Measurements from ENCODE around the gene TMEM51. TPM values are rescaled to one million over a fixed set of nuclear protein-coding genes. Genes with fewer than 3 reads are reported as not detected.

TMEM51 gene
- total RNA-seq, 4 donors from 2014 or later = 6.4 to 12.2 (median 10.6) TPM

- H3K27ac ChIP-seq = no peak overlapping the region
- no peaks in the 10 kb centered on the region for H3K27me3 ChIP-seq
- H3K36me3 ChIP-seq = no peaks in the 10 kb centered on the region
- peaks cover 28% of the 10 kb centered on the region for H3K4me1 ChIP-seq
- H3K4me3 ChIP-seq = no peak overlapping the region
- DNase-seq (ENCODE audit: low spot score in 2 of 2) = no peak
- H3K9me3 ChIP-seq = no peaks in the 10 kb centered on the region
- whole genome bisulfite sequencing = 47% methylated on average over 9 of the region's 9 CpGs
- TF ChIP-seq, protein P1, sequence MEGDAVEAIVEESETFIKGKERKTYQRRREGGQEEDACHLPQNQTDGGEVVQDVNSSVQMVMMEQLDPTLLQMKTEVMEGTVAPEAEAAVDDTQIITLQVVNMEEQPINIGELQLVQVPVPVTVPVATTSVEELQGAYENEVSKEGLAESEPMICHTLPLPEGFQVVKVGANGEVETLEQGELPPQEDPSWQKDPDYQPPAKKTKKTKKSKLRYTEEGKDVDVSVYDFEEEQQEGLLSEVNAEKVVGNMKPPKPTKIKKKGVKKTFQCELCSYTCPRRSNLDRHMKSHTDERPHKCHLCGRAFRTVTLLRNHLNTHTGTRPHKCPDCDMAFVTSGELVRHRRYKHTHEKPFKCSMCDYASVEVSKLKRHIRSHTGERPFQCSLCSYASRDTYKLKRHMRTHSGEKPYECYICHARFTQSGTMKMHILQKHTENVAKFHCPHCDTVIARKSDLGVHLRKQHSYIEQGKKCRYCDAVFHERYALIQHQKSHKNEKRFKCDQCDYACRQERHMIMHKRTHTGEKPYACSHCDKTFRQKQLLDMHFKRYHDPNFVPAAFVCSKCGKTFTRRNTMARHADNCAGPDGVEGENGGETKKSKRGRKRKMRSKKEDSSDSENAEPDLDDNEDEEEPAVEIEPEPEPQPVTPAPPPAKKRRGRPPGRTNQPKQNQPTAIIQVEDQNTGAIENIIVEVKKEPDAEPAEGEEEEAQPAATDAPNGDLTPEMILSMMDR (IDR thresholded peaks at IDR 0.05) = no peak
- no peak for TF ChIP-seq EP300 (IDR thresholded peaks at IDR 0.05)
- TF ChIP-seq POLR2AphosphoS5 (IDR thresholded peaks at IDR 0.05) = no peak
- TF ChIP-seq POLR2A (IDR thresholded peaks at IDR 0.05) = no peak
Measured at GRCh38 chr1:15178571-15179484, 25.3 kb downstream of the TMEM51 start.

DNA sequence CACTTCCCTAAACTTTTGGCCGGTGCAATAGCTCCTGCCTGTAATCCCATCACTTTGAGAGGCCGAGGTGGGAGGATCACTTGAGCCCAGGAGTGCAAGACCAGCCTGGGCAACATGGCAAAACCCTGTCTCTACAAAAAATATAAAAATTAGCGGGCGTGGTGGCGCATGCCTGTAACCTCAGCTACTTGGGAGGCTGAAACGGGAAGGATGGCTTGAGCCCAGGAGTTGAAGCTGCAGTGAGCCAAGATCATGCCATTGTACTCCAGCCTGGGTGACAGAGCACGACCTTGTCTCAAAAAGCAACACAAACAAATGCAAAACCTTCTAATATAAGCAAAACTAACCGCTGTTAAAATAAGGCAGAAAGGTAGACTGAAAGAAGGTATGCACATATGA is 25.9 kb downstream of the TMEM51 start:
- Histone ChIP-seq H3K36me3 (no peaks in the 10 kb centered on the region), H3K4me3 (no peak overlapping the region), H3K4me1 (peaks cover 22% of the 10 kb centered on the region), H3K27ac (no peak overlapping the region), H3K27me3 (no peaks in the 10 kb centered on the region), H3K9me3 (no peaks in the 10 kb centered on the region)
- 78% methylated on average over 8 of the region's 8 CpGs for WGBS
- no peak for DNase-seq (ENCODE audit: low spot score in 2 of 2)
- TF ChIP-seq POLR2AphosphoS5 (IDR thresholded peaks at IDR 0.05) (no peak), EP300 (IDR thresholded peaks at IDR 0.05) (no peak), POLR2A (IDR thresholded peaks at IDR 0.05) (no peak)
- TF ChIP-seq, protein P1 (IDR thresholded peaks at IDR 0.05) = no peak

GRCh38 chr1:15180189-15180588 is 26.6 kb downstream of the TMEM51 start:
- 49% methylated on average over 3 of the region's 7 CpGs for WGBS
- no peak for DNase-seq (ENCODE audit: low spot score in 2 of 2)
- Histone ChIP-seq H3K4me1 (peaks cover 21% of the 10 kb centered on the region), H3K27me3 (no peaks in the 10 kb centered on the region), H3K4me3 (no peak overlapping the region), H3K9me3 (no peaks in the 10 kb centered on the region), H3K27ac (no peak overlapping the region), H3K36me3 (no peaks in the 10 kb centered on the region)
- TF ChIP-seq EP300 (IDR thresholded peaks at IDR 0.05) (no peak), POLR2A (IDR thresholded peaks at IDR 0.05) (no peak), POLR2AphosphoS5 (IDR thresholded peaks at IDR 0.05) (no peak)
- TF ChIP-seq, protein P1 (IDR thresholded peaks at IDR 0.05) = no peak

GRCh38 chr1:15180945-15181523 is 27.5 kb downstream of the TMEM51 start:
- TF ChIP-seq EP300 (IDR thresholded peaks at IDR 0.05) (no peak), POLR2AphosphoS5 (IDR thresholded peaks at IDR 0.05) (no peak), POLR2A (IDR thresholded peaks at IDR 0.05) (no peak)
- TF ChIP-seq, protein P1 (IDR thresholded peaks at IDR 0.05) = no peak
- Histone ChIP-seq H3K4me1 (peaks cover 21% of the 10 kb centered on the region), H3K4me3 (no peak overlapping the region), H3K9me3 (no peaks in the 10 kb centered on the region), H3K36me3 (no peaks in the 10 kb centered on the region), H3K27ac (no peak overlapping the region), H3K27me3 (no peaks in the 10 kb centered on the region)
- no peak for DNase-seq (ENCODE audit: low spot score in 2 of 2)
- WGBS = 87% methylated on average over 8 of the region's 8 CpGs

- peaks cover 21% of the 10 kb centered on the region for H3K4me1 ChIP-seq
- H3K4me3 ChIP-seq = no peak overlapping the region
- no peaks in the 10 kb centered on the region for H3K9me3 ChIP-seq
- WGBS = 83% methylated on average over 10 of the region's 10 CpGs
- H3K27ac ChIP-seq = no peak overlapping the region
- no peaks in the 10 kb centered on the region for H3K36me3 ChIP-seq
- H3K27me3 ChIP-seq = no peaks in the 10 kb centered on the region
- no peak for DNase-seq (ENCODE audit: low spot score in 2 of 2)
- TF ChIP-seq, protein P1 (IDR thresholded peaks at IDR 0.05) = no peak
Measured at GRCh38 chr1:15181564-15181963, 28.0 kb downstream of the TMEM51 start.
